ENCODE results near the gene MAP7D3. TPM values are rescaled to one million over a fixed set of nuclear protein-coding genes. Genes with fewer than 3 reads are reported as not detected.

The MAP7D3 gene, protein sequence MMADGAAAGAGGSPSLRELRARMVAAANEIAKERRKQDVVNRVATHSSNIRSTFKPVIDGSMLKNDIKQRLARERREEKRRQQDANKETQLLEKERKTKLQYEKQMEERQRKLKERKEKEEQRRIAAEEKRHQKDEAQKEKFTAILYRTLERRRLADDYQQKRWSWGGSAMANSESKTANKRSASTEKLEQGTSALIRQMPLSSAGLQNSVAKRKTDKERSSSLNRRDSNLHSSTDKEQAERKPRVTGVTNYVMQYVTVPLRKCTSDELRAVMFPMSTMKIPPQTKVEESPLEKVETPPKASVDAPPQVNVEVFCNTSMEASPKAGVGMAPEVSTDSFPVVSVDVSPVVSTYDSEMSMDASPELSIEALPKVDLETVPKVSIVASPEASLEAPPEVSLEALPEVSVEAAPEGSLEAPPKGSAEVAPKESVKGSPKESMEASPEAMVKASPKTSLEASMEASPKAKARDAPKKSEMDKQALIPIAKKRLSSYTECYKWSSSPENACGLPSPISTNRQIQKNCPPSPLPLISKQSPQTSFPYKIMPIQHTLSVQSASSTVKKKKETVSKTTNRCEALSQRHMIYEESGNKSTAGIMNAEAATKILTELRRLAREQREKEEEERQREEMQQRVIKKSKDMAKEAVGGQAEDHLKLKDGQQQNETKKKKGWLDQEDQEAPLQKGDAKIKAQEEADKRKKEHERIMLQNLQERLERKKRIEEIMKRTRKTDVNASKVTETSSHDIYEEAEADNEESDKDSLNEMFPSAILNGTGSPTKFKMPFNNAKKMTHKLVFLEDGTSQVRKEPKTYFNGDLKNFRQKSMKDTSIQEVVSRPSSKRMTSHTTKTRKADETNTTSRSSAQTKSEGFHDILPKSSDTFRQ
- total RNA-seq (2021; fragmentation: NEBNext Ultra II Directional; extraction: Animal tissue kit (Norgen Biotek cat#: 25700)) = 19.2 and 19.6 TPM in 2 replicates
- 3.8 and 4.8 TPM in 2 replicates for polyA plus RNA-seq (2011; rRNA removed)
- polyA plus RNA-seq (2011; cell fraction: cytosol; rRNA removed) = 7.0 TPM
- 9.9 TPM for polyA plus RNA-seq (2011; cell fraction: nucleus; rRNA removed)
- polyA plus RNA-seq (2012, experiment 1 of 2) = 12.2 to 21.1 TPM (median 13.1 TPM) in 4 replicates
- 1.2 TPM for polyA plus RNA-seq (2012, experiment 2 of 2)
- polyA plus RNA-seq (2013, experiment 1 of 2) = 38.0 TPM
- 36.9 TPM for polyA plus RNA-seq (2013, experiment 2 of 2)
- 9.5 and 10.1 TPM in 2 replicates for polyA minus RNA-seq (2011; rRNA and poly(A)+ RNA removed)
- polyA minus RNA-seq (2011; cell fraction: cytosol; rRNA and poly(A)+ RNA removed) = 6.6 TPM
- polyA minus RNA-seq (2011; cell fraction: nucleus; rRNA and poly(A)+ RNA removed) = 15.8 TPM
- long read RNA-seq, experiment 1, partial matches to known transcripts = 15 of 18 reads
- long read RNA-seq, experiment 1, other reads (novel, unspliced or antisense) = 3 of 18 reads
- long read RNA-seq, experiment 2, full-length matches to known transcripts = 3 of 12 reads
- long read RNA-seq, experiment 2, partial matches to known transcripts = 9 of 12 reads
- long read RNA-seq, experiment 2, other reads (novel, unspliced or antisense) = 0 of 12 reads

DNA sequence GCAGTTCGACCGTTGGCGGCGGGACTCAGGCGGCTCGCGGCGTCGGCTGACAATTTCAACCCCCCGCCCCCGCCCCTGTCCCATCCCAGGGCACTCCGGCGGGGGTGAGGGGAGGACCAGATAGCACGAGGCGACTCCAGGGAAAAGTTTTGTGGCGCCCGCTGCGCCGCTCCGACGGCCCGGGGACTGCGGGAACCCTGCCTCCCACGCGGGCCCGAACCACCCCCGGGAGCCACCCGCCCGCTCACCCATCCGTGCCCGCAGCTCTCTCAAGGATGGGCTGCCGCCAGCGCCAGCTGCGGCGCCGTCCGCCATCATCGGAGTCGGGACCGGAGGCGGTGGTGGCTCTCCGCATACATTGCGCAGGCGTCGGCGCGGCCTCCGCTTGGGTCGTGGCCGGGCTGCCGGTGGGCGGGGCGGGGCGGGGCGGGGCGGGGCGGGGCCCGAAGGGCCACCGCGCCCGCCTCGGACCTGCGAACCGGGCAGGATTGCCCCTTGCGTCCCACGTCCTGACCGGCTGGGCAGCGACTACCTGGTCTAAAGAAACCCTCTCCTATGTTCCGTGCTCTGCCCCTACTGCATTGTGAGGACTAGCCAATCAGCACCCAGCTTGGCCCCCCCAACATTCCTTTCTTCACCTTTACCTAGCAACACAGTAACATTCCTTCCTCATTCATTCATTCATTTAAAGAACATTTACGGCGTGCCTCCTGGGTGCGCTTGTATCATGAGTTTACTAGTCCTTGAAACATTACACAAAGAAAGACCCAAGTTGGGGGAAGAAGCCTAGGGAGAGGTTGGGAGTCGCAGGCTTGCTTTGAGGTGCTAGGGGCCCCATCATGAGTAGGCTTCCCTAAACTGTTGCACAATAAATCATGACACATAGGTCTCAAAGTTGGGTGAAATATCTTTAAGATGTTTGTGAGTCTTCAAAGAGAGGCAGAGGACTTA lies at the start of gene MAP7D3:
Gene MAP7D3 (minus strand): TSS at position 360 of the 951 bp plus-strand sequence. CDS start 42 bp downstream, at position 318.
- Histone ChIP-seq H2BK20ac (ENCODE audit: low read length) (no peak within 1 kb of the TSS), H3K9me3 (ENCODE audit: insufficient read depth in 2 of 2, low read depth in 1 of 2, low read length in 1 of 2) (no peaks in the 10 kb centered on the region), H3K23me2 (ENCODE audit: low read depth, low read length) (no peaks in the 10 kb centered on the region; the same call in 1 of the 2 replicates), H3K18ac (ENCODE audit: extremely low read depth, low read length) (no peak within 1 kb of the TSS), H3K36me3 (ENCODE audit: control insufficient read depth in 2 of 4, insufficient read depth in 4 of 4, low read length in 3 of 4) (no peaks in the 10 kb centered on the region), H3K79me1 (ENCODE audit: low read depth, low read length) (no peaks in the 10 kb centered on the region), H3K4me2 (ENCODE audit: insufficient read depth in 1 of 2, low read depth in 2 of 2, low read length in 2 of 2) (peak within 1 kb of the TSS; percentile 74 to 86), H4K20me1 (replicated peaks in 1 of 2; ENCODE audit: control insufficient read depth in 1 of 2, insufficient read depth in 2 of 2, low read length in 2 of 2) (no peaks in the 10 kb centered on the region), H2BK5ac (ENCODE audit: low read depth, low read length) (no peak within 1 kb of the TSS), H2BK12ac (ENCODE audit: low read depth, low read length) (no peak within 1 kb of the TSS), H3K4me3 (ENCODE audit: extremely low read depth in 1 of 4, insufficient read depth in 2 of 4, low read depth in 3 of 4, low read length in 4 of 4) (peak within 1 kb of the TSS; percentile 56 to 73 (median 62)), H2BK120ac (replicated peaks; ENCODE audit: low read depth, low read length) (no peak within 1 kb of the TSS), H3K14ac (ENCODE audit: insufficient read length) (no peak within 1 kb of the TSS), H3K27me3 (replicated peaks in 1 of 4; ENCODE audit: control insufficient read depth in 3 of 4, extremely low read depth in 1 of 4, insufficient read depth in 3 of 4, low read length in 3 of 4) (no peaks in the 10 kb centered on the region), H2BK15ac (ENCODE audit: low read length) (no peak within 1 kb of the TSS), H3K79me2 (ENCODE audit: control insufficient read depth in 1 of 2, insufficient read depth in 2 of 2, low read length in 2 of 2) (peaks cover 0 to 11% of the 10 kb centered on the region in 2 experiments; a peak in 1 of 4 replicates), H4K5ac (ENCODE audit: insufficient read length, low read depth, low read length) (no peak within 1 kb of the TSS), H3K56ac (replicated peaks; ENCODE audit: insufficient read length, low read depth, low read length) (no peak within 1 kb of the TSS), H4K8ac (ENCODE audit: extremely low read depth, insufficient read depth, low read length) (no peak within 1 kb of the TSS), H3K23ac (ENCODE audit: insufficient read length) (no peak within 1 kb of the TSS), H4K91ac (replicated peaks; ENCODE audit: insufficient read length, low read length) (no peak within 1 kb of the TSS), H3K4me1 (replicated peaks in 1 of 4; ENCODE audit: control insufficient read depth in 3 of 4, insufficient read depth in 4 of 4, low read length in 3 of 4) (peaks cover 0 to 5% (median under 1%) of the 10 kb centered on the region in 4 experiments; a peak in 2 of 7 replicates), H2AK5ac (ENCODE audit: low read depth, low read length) (no peak within 1 kb of the TSS), H3K4ac (replicated peaks; ENCODE audit: insufficient read length, low read depth, low read length) (no peak within 1 kb of the TSS), H3K27ac (ENCODE audit: low read depth, low read length) (peak within 1 kb of the TSS; percentile 63; the same call in 1 of the 2 replicates), H2AFZ (ENCODE audit: low read length) (peak within 1 kb of the TSS; percentile 70), H3K9ac (replicated peaks in 1 of 4; ENCODE audit: extremely low read depth in 1 of 4, low read depth in 3 of 4, low read length in 3 of 4) (peak within 1 kb of the TSS; percentile 32 to 79 (median 70))
- ChIA-PET CTCF (ENCODE audit: partially characterized antibody) (no interaction called here), POLR2A (ENCODE audit: partially characterized antibody) (interaction anchor here (0.6 to 0.9 kb wide), 2 partner anchors 17 to 261 kb away, joined by 3 to 4 read pairs; no protein-coding TSS in a partner anchor)
- DNase-seq (ENCODE audit: low read depth in 1 of 2, low spot score in 2 of 2) (peak; percentile 27 to 63), FAIRE-seq (peak; percentile 50)
- WGBS, 2 experiments (ENCODE audit: extremely low coverage in 1 of 2, insufficient coverage in 1 of 2, insufficient read length in 1 of 2, insufficient replicate concordance in 2 of 2, low coverage in 1 of 2, low lambda C conversion rate in 2 of 2, missing lambda C conversion rate in 1 of 2) = 1% methylated on average over 16 of the region's 73 CpGs; no CpG with 5 or more reads in 1 of the 2 experiments
- TF ChIP-seq SUZ12 (IDR thresholded peaks at IDR 0.05; ENCODE audit: low read length) = no peak
- TF ChIP-seq TCF12 (IDR thresholded peaks at IDR 0.05; ENCODE audit: low read depth, low read length) = no peak
- TF ChIP-seq NRF1 (IDR thresholded peaks at IDR 0.05; ENCODE audit: low read depth, low read length) = peak; percentile 36; the same call in 1 of the 2 replicates
- TF ChIP-seq MAFK (IDR thresholded peaks at IDR 0.05; ENCODE audit: low read depth, low read length) = no peak
